ENCODE data around the gene BCL2L13.
A peak's percentile ranks its signal among the peaks of the same experiment; 100 is the strongest.
"Not testable (repeated sequence)": the region's sequence is repeated elsewhere in the genome, so short reads cannot be mapped to it uniquely, and the experiment has no call there.

Gene BCL2L13

DNA sequence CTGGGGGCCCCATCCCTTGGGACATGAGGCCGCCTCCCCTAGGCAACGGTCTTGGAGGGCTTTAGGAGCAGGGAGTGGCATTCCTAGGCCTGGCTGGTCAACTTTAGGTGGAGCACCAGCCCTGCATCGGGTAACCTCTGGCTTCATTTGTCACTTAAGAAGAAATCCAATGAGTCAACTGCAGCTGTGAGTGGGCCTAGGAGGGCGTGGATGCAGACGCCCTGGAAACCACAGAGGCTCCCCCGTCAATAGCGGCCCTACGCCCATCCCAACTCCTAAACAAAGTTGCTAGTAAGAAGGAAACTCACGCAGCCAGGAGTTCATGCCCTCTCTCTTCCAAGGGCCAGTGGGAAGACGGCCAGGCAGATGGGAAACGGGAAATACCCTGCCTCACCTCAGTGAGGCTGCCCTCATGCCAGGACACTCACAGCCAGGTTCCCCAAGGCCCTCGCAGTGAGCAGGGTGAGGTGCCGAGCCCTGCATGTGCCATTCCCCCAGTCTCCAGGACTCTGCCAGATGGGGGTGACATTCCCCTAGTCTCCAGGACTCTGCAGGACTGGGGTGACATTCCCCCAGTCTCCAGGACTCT lies 114.9 kb downstream of the BCL2L13 start:
- no peak for DNase-seq (ENCODE audit: low read depth in 2 of 2, low spot score in 1 of 2)

DNA sequence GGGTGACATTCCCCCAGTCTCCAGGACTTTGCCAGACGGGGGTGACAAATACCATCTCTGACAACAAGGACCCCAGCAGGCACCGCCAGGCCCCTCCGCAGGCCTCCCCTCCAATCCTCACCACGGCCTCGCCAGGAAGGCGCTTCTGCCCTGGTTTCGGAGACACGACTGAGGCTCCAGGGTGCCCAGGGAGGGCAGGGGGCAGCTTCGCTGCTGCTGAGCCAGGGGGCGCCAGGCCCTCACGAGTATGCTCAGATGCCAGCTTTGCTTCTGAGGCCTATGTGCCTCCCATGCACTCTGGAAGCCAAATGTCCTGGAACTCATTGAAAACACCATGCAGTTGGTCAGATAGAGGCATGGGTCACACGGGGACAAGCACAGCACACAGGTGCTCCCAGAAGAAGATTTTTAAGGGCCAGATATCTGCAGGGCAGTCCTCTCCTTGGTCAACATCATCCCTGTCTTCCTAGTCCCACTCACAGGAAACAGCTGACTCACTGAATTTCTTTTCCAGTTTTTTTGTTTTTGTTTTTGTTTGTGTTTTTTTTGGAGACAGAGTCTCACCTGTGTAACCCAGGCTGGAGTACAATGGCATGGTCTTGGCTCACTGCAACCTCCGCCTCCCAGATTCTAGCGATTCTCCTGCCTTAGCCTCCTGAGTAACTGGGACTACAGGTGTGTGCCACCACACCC lies 115.8 kb downstream of the BCL2L13 start:
- DNase-seq (ENCODE audit: low read depth in 2 of 2, low spot score in 1 of 2) = no peak

- DNase-seq (ENCODE audit: low read depth in 2 of 2, low spot score in 1 of 2) = no peak
Measured at GRCh38 chr22:17761138-17761488, 122.6 kb downstream of the BCL2L13 start.

DNA sequence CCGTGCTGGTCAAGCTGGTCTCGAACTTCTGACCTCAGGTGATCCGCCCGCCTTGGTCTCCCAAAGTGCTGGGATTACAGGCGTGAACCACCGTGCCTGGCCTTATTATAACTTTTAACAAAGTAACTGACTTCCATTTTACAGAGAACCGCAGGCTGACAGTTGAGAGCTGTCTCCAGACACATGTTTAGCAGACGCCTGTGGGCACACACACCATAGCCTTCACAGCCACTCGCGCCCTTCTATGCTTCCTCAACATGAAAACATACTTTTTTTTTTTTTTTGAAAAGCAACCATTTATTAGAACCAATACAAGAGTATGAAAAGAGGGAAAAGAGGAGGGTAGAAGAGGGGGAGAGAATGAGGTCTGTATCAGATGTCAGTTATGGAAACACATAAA lies 124.9 kb downstream of the BCL2L13 start:
- DNase-seq (ENCODE audit: low read depth in 2 of 2, low spot score in 1 of 2) = not testable (repeated sequence)

DNA sequence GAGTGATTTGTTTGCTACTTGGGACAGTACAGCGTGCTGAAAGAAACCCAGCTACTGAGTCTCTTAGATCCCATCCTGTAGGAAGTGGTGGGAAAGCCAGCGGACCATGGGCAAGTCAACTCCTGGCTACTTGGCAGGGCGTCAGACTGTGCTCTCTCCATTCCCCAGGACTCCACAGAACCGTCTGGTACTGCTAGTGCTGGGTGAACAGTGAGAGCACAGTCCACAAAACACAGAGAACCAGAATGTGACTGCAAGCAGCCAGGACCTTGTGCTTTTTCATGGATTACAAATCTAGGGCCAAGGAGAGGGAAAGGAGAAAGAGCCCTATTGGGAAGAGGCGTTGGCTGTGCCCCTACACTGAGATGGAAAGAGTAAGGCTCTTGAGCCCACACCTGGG lies 125.5 kb downstream of the BCL2L13 start:
- DNase-seq (ENCODE audit: low read depth in 2 of 2, low spot score in 1 of 2) = no peak

DNA sequence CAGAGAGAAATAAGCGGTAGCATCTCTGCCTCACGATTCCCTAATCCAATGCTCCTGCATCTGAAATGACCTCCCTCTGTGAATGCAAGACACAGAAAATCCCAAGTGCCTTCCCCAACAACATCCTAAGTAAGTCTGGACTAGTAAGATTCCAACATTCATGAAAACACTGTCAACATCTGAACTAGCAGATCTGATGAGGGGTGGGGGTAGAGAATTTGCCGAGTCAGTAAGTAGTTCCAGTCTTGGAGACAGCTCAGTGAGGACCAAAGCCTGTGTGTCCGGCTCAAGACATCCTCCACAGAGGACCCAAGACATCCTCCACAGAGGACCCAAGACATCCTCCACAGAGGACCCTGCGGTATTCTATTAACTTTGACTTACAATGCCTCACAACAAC lies 126.3 kb downstream of the BCL2L13 start:
- not testable (repeated sequence) for DNase-seq (ENCODE audit: low read depth in 2 of 2, low spot score in 1 of 2)

DNA sequence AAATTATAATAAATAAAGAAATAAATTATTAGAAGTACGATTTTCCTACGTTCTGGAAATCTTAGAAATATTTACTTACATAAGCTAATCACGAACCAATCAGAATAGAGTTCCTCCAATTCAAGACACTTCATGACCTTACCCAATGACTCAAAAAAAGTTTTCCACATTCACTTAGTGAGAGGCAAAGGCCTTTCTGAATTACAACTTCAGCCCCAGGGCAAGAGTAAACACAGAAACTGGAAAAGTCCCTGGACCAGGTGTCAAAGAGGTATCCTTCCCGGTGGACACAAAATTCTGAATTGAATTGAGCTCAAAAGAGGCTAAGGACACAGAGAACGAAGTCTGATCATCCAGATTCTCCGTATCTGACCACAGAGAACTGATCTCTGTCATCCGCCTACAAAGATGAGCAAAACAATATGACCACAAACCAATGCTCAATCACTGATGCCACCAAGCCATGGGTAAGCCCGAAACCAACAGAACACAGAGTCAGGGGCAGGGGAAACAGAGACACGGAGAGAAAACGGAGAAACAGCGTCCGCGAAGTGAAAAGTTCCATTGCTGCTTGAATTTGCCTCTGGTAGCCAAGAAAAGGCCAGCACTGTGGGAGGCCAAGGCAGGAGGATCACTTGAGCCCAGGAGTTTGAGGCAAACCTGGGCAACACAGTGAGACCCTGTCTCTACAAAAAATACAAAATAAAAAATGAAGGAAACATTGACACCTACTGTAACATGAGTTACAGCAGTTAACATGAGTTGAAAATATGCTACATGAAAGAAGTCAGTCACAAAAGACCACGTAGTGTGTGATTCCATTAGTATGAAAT lies 128.9 kb downstream of the BCL2L13 start:
- DNase-seq (ENCODE audit: low read depth in 2 of 2, low spot score in 1 of 2) = peak in 1 of 2 donors; percentile 17

DNA sequence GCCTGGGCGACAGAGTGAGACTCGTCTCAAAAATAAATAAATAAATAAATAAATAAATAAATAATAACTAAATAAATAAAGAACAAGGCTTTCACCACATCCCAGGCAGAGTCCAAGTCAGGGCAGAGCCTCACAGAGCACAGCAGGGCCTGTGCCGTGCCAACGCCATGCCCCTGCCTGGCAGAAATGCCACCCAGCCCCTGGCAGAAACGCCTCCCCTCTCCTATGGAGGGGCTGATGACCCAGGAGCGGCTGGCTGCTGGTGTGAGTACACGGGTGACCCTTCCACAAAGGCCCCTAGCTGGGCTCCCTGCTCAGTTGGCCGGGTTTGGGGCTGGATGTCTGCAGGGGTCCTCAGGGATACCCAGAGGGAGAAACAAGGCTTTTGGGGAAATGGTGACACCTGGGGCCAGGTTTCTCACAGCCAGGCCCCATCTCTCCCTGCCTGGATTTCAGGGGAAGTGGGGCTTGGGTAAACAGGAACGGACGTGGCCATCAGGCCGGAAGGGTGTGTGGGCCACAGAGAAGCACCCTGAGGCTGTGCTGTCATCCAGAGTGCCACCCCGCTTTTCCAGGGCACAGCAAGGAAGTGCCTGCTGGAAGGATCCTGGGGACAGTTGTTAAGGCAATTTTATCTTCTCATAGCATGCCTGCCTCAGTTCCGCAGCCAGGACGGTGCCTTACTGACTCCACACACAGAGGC lies 130.6 kb downstream of the BCL2L13 start:
- DNase-seq (ENCODE audit: low read depth in 2 of 2, low spot score in 1 of 2) = no peak

DNA sequence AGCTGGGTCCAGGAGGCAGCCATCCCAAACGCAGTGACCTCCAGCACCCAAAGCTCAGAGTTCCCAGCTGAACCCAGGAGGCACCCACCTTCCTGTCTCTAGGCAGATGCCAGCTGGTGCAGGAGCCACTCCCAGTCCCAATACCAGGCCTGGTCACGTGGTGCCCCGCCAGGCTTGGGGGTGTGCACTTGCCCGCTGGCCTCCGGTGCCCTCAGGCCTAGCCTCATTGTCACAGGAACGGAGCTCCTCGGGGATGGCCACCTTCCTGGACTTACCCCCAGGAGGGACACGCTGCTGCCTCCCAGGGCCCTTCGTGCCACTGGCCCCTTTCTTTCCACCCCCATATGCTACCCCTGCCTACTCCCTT lies 131.1 kb downstream of the BCL2L13 start:
- no peak for DNase-seq (ENCODE audit: low read depth in 2 of 2, low spot score in 1 of 2)

- no peak for DNase-seq (ENCODE audit: low read depth in 2 of 2, low spot score in 1 of 2)
Measured at GRCh38 chr22:17770180-17771077, 131.9 kb downstream of the BCL2L13 start.

DNA sequence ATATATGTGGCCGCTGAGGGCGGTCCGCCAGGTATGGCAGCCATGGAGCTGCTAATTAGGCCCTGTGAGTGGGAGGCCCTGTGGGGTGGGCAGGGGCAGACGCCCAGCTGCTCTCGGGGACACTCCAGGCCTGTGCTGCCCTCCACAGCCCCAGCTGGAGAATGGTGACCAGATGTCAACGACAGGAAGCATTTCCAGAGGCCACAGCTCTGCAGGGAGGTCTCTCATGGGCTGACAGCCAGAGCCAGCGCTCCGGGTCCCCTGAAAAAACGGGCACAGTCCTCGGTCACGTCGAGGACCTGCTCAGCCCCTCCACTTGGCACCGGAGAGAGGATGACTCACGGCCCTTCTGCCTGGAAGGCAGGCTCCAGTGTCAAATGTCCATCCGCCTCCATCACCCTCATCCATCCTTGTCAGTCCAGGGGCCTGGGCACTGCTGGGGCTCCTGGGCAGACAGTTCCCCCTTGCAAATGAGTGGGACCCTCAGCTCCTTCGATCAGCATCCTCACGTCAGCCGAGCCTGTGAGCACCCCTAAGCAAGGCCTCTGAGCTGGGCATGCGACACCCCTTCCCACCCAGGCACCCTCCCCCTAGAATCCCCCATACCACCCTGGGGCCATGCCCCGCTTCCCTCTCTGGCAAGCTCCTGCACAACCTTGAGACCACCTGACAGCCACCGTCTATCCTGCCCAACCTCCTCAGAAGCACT lies 133.8 kb downstream of the BCL2L13 start:
- DNase-seq (ENCODE audit: low read depth in 2 of 2, low spot score in 1 of 2) = no peak

- no peak for DNase-seq (ENCODE audit: low read depth in 2 of 2, low spot score in 1 of 2)
Measured at GRCh38 chr22:17772958-17773605, 134.5 kb downstream of the BCL2L13 start.

DNA sequence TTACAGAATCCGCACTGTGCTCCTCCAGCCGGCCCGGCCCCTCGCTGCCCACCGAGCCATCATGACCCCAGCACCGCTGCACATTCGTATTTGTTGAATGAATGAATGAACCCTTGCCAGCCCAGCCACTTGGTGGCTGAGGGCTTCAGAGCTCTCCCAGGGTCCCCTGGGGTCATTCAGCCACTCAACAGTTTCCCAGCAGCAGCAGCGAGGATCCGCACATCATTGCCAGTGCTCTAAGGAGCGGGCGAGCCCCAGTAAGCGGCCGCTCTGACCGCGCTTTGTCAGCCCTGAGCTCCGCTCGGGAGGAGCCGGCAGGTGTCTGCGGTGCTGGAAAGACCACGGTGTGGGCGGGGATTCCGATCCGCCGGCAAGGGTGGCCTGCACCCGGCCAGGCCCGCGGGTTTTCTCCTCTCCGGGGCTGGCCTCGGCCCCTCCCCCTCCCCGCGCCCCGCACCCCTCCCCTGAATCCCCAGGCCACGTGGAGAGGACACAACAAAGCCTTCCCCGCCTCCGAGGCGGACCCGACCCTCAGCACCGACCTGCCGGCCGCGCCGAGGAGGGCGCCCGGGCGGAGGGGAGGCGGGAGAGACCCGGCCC lies 135.1 kb downstream of the BCL2L13 start:
- peak; percentile 37 to 41 for DNase-seq (ENCODE audit: low read depth in 2 of 2, low spot score in 1 of 2)

DNA sequence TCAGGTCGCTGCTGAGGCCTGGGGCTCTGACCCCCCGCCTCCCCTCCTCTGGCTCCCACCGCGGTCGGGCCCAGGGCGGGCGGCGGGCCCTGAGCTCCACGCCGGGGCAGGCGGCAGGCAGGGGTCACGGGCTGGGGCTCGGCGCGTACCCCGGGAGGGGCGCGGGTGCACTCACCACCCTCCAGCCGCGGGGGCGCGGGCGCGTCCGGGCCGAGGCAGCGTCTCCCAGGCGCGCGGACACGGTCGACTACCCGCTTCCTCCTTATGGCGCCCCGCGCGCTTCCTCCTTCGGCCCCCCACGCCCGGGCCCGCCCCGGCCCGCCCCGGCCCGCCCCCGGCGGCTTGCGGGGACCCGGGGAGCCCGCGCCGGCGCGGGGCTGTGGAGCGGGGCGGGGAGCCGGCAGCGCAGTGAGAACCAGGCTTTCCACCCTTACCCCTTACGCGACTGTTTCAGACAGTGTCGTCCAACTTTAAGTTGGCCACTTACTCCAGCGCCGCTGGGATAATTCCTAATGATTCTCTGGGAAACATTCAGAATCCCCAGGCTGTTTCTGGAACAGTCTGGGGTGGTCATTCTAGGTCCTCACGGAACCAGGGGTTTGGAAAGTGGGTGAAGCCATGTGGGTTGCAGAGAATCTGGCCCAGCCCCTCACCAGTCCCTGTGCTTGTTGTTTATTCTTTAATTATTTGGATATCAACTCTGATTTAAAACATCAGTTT lies 135.8 kb downstream of the BCL2L13 start, which contains the start of gene BID:
Gene BID, minus strand, starts transcription at position 264 of the 720 bp plus-strand sequence. CDS start 24,353 bp downstream, outside the sequence.
- DNase-seq (ENCODE audit: low read depth in 2 of 2, low spot score in 1 of 2) = no peak

DNA sequence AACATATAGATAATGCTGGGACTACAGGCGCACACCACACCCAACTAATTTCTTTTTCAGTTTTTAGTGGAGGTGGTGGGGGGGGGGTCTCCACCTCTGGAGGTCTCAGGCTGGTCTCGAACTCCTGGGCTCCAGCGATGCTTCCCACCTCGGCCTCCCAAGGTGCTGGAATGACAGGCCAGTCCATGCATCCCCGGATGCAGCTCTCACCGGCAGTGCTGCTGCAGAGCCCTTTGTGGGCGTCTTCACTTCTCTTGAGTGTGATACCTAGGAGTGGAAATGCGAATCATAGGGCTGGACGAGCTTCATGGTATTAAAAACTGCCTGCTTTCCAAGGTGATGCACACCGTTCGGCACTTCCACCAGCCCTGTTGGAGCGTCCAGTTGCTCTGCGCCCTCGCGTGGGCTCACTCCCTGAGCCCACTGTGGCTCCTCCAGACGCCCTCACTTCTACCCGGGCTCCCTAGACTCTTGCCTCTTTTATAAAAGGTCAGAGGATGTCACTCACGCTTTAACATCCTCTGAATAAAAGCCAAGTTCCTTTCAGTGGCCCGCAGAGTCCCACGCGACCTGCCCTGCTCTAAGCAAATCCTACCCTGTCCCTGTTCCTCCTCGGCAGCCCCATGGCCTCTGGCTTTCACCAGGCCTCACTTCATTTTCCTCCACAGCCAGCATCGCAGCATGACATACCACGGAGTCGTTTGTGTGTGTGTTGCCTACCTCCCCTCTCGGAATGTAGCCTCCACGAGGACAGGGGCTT lies 136.5 kb downstream of the BCL2L13 start:
- no peak for DNase-seq (ENCODE audit: low read depth in 2 of 2, low spot score in 1 of 2)

DNA sequence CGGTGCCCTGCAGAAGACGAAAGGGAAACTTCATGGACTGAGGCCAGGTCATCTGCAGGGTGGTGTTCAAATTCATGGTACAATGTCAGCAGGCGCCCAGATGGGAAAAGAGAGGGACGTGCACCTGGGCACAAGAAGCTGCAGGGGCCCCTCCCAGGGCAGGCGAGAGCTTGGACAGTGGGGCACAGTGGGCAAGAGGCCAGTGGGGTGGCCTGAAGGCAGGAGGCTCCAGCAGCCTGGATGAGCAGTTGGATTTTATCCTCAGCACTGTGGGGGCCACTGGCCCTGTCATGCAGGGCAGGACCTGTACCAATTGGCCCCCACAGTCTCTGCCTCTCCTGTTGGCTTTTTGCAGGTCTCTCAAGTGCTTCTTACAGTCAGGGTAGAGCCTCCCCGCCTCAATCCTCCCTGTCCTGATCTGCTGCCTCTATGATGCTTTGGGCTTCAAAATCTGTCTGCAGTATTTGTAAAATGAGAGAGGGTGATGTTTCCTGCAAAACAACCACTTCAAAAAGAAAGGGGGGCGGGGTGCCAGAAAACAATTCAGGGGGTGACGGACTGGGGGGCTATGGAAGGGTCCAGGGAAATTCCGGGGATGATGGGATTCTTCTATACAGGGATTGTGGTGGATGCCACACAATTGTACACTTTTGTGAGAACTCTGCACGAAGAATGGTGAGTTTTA lies 137.4 kb downstream of the BCL2L13 start:
- DNase-seq (ENCODE audit: low read depth in 2 of 2, low spot score in 1 of 2) = no peak
